Measurements from ENCODE around the gene HECTD4.

HECTD4 gene

GRCh38 chr12:112317481-112317880, 64.8 kb downstream of the HECTD4 start:
- DNase-seq: no peak

GRCh38 chr12:112314981-112315380, 67.2 kb downstream of the HECTD4 start:
- peak; percentile 20 for DNase-seq

- DNase-seq: peak; percentile 37
These were observed 72.4 kb downstream of the HECTD4 start for GRCh38 chr12:112309797-112310196.

GRCh38 chr12:112308652-112309051, 73.6 kb downstream of the HECTD4 start:
- DNase-seq: no peak

- DNase-seq: no peak
These were observed 74.1 kb downstream of the HECTD4 start for GRCh38 chr12:112308161-112308560.

- DNase-seq: no peak
These were observed 74.8 kb downstream of the HECTD4 start for GRCh38 chr12:112307317-112308011.

- no peak for DNase-seq
These were observed 76.3 kb downstream of the HECTD4 start for GRCh38 chr12:112305951-112306350.

GRCh38 chr12:112304436-112304835, 77.8 kb downstream of the HECTD4 start:
- DNase-seq: no peak

GRCh38 chr12:112303799-112304198, 78.4 kb downstream of the HECTD4 start:
- no peak for DNase-seq

GRCh38 chr12:112303004-112303403, 79.2 kb downstream of the HECTD4 start:
- peak; percentile 86 for DNase-seq

- DNase-seq: no peak
These were observed 82.5 kb downstream of the HECTD4 start for GRCh38 chr12:112299704-112300103.

GRCh38 chr12:112297188-112297587, 85.0 kb downstream of the HECTD4 start:
- DNase-seq: no peak

GRCh38 chr12:112296183-112296582, 86.0 kb downstream of the HECTD4 start:
- no peak for DNase-seq

- peak; percentile 6 for DNase-seq
These were observed 87.4 kb downstream of the HECTD4 start for GRCh38 chr12:112294793-112295192.

GRCh38 chr12:112288638-112289037, 93.6 kb downstream of the HECTD4 start:
- no peak for DNase-seq

GRCh38 chr12:112285600-112286401, 96.4 kb downstream of the HECTD4 start:
- DNase-seq: no peak

GRCh38 chr12:112283546-112283945, 98.7 kb downstream of the HECTD4 start:
- no peak for DNase-seq

- no peak for DNase-seq
These were observed 99.3 kb downstream of the HECTD4 start for GRCh38 chr12:112282920-112283319.

- no peak for DNase-seq
These were observed 106.4 kb downstream of the HECTD4 start for GRCh38 chr12:112275836-112276235.

GRCh38 chr12:112275207-112275606, 107.0 kb downstream of the HECTD4 start:
- DNase-seq: no peak

GRCh38 chr12:112270673-112271072, 111.6 kb downstream of the HECTD4 start:
- DNase-seq: no peak

- no peak for DNase-seq
These were observed 115.8 kb downstream of the HECTD4 start for GRCh38 chr12:112266473-112266872.

GRCh38 chr12:112261559-112261958, 120.7 kb downstream of the HECTD4 start:
- no peak for DNase-seq

- DNase-seq: no peak
These were observed 123.3 kb downstream of the HECTD4 start for GRCh38 chr12:112258926-112259325.
